ENCODE data around the gene GRIA4. TPM values are rescaled to one million over a fixed set of nuclear protein-coding genes. Genes with fewer than 3 reads are reported as not detected.

GRIA4 gene
- total RNA-seq, 1 donor from 2014 or later, result 3.7 TPM

- H3K9me3 ChIP-seq (ENCODE audit: low read depth), result no peaks in the 10 kb centered on the region
- H3F3A ChIP-seq (ENCODE audit: low read depth), result no peaks in the 10 kb centered on the region
- no peak overlapping the region for H3K9ac ChIP-seq
- peaks cover 21% of the 10 kb centered on the region for H3K4me1 ChIP-seq
- H3K36me3 Mint-ChIP-seq, result peaks cover 12% of the 10 kb centered on the region
- no peaks in the 10 kb centered on the region for H3K27me3 ChIP-seq
- peaks cover 22% of the 10 kb centered on the region for H3K4me1 Mint-ChIP-seq
- H3K27me3 Mint-ChIP-seq (ENCODE audit: insufficient read depth, low read depth), result no peaks in the 10 kb centered on the region
- peak overlapping the region; percentile 92 for H3K4me3 ChIP-seq
- H3K27ac ChIP-seq, result no peak overlapping the region
- TF ChIP-seq CTCF (IDR thresholded peaks at IDR 0.05) (no peak), EZH2 (IDR thresholded peaks at IDR 0.05) (no peak)
- peak overlapping the region; percentile 99 for H3K4me3 Mint-ChIP-seq
- peak overlapping the region; percentile 98 for H3K27ac Mint-ChIP-seq
- H2AFZ ChIP-seq (replicated peaks), result peak overlapping the region; percentile 82
- H3K9me3 Mint-ChIP-seq, result peaks cover 2% of the 10 kb centered on the region
- H3K79me2 ChIP-seq (ENCODE audit: low read depth), result peaks cover 42% of the 10 kb centered on the region
- no peaks in the 10 kb centered on the region for H4K20me1 ChIP-seq (ENCODE audit: low read depth)
- DNase-seq (ENCODE audit: low spot score), result no peak
- peak overlapping the region; percentile 73 for H3K4me2 ChIP-seq
- H3K36me3 ChIP-seq, result no peaks in the 10 kb centered on the region
Observed at GRCh38 chr11:106022795-106023275, 413.0 kb downstream of the GRIA4 start.

GRCh38 chr11:106030609-106031008 is 420.7 kb downstream of the GRIA4 start:
- TF ChIP-seq CTCF (IDR thresholded peaks at IDR 0.05), result no peak
- Mint-ChIP-seq H3K27me3 (ENCODE audit: insufficient read depth, low read depth) (no peaks in the 10 kb centered on the region), H3K9me3 (peaks cover 2% of the 10 kb centered on the region), H3K4me1 (peaks cover 9% of the 10 kb centered on the region), H3K4me3 (no peak overlapping the region), H3K27ac (no peak overlapping the region), H3K36me3 (no peaks in the 10 kb centered on the region)
- H3K4me1 ChIP-seq, result no peaks in the 10 kb centered on the region
- no peaks in the 10 kb centered on the region for H3K79me2 ChIP-seq (ENCODE audit: low read depth)
- no peak overlapping the region for H3K4me3 ChIP-seq
- H4K20me1 ChIP-seq (ENCODE audit: low read depth), result no peaks in the 10 kb centered on the region
- H3K9me3 ChIP-seq (ENCODE audit: low read depth), result no peaks in the 10 kb centered on the region
- DNase-seq (ENCODE audit: low spot score), result no peak
- H2AFZ ChIP-seq (replicated peaks), result no peak overlapping the region
- H3F3A ChIP-seq (ENCODE audit: low read depth), result no peaks in the 10 kb centered on the region
- no peak overlapping the region for H3K9ac ChIP-seq
- H3K36me3 ChIP-seq, result no peaks in the 10 kb centered on the region
- H3K27ac ChIP-seq, result no peak overlapping the region
- H3K27me3 ChIP-seq, result no peaks in the 10 kb centered on the region
- no peak overlapping the region for H3K4me2 ChIP-seq

- Histone ChIP-seq H3K9ac (no peak overlapping the region), H3K4me3 (no peak overlapping the region), H3K27me3 (no peaks in the 10 kb centered on the region), H4K20me1 (ENCODE audit: low read depth) (no peaks in the 10 kb centered on the region), H3K36me3 (no peaks in the 10 kb centered on the region), H3K79me2 (ENCODE audit: low read depth) (no peaks in the 10 kb centered on the region), H3K4me1 (no peaks in the 10 kb centered on the region), H3K9me3 (ENCODE audit: low read depth) (no peaks in the 10 kb centered on the region), H3K27ac (no peak overlapping the region), H2AFZ (replicated peaks) (no peak overlapping the region), H3F3A (ENCODE audit: low read depth) (no peaks in the 10 kb centered on the region), H3K4me2 (no peak overlapping the region)
- no peak overlapping the region for H3K4me3 Mint-ChIP-seq
- H3K4me1 Mint-ChIP-seq, result peaks cover 9% of the 10 kb centered on the region
- peaks cover 2% of the 10 kb centered on the region for H3K9me3 Mint-ChIP-seq
- TF ChIP-seq CTCF (IDR thresholded peaks at IDR 0.05), result no peak
- TF ChIP-seq EZH2 (IDR thresholded peaks at IDR 0.05), result no peak
- no peak for TF ChIP-seq EZH2phosphoT487 (IDR thresholded peaks at IDR 0.05)
- H3K36me3 Mint-ChIP-seq, result no peaks in the 10 kb centered on the region
- H3K27ac Mint-ChIP-seq, result no peak overlapping the region
- DNase-seq (ENCODE audit: low spot score), result no peak
- H3K27me3 Mint-ChIP-seq (ENCODE audit: insufficient read depth, low read depth), result no peaks in the 10 kb centered on the region
Observed at GRCh38 chr11:106031202-106031810, 421.4 kb downstream of the GRIA4 start.

Small RNA genes within 50 kb of the gene (small RNA-seq; reads per million reads assigned to genes)
- not detected for gene RNU4-55P
- not detected for gene RNU6-277P

Data from neural progenitor cell (in vitro differentiated cells).